ENCODE results near the gene KIF21B. TPM values are rescaled to one million over a fixed set of nuclear protein-coding genes. Genes with fewer than 3 reads are reported as not detected.

KIF21B gene, protein sequence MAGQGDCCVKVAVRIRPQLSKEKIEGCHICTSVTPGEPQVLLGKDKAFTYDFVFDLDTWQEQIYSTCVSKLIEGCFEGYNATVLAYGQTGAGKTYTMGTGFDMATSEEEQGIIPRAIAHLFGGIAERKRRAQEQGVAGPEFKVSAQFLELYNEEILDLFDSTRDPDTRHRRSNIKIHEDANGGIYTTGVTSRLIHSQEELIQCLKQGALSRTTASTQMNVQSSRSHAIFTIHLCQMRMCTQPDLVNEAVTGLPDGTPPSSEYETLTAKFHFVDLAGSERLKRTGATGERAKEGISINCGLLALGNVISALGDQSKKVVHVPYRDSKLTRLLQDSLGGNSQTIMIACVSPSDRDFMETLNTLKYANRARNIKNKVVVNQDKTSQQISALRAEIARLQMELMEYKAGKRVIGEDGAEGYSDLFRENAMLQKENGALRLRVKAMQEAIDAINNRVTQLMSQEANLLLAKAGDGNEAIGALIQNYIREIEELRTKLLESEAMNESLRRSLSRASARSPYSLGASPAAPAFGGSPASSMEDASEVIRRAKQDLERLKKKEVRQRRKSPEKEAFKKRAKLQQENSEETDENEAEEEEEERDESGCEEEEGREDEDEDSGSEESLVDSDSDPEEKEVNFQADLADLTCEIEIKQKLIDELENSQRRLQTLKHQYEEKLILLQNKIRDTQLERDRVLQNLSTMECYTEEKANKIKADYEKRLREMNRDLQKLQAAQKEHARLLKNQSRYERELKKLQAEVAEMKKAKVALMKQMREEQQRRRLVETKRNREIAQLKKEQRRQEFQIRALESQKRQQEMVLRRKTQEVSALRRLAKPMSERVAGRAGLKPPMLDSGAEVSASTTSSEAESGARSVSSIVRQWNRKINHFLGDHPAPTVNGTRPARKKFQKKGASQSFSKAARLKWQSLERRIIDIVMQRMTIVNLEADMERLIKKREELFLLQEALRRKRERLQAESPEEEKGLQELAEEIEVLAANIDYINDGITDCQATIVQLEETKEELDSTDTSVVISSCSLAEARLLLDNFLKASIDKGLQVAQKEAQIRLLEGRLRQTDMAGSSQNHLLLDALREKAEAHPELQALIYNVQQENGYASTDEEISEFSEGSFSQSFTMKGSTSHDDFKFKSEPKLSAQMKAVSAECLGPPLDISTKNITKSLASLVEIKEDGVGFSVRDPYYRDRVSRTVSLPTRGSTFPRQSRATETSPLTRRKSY (N-terminal part only)
- polyA plus RNA-seq, result 0.45 and 1.4 TPM in 2 replicates

DNA sequence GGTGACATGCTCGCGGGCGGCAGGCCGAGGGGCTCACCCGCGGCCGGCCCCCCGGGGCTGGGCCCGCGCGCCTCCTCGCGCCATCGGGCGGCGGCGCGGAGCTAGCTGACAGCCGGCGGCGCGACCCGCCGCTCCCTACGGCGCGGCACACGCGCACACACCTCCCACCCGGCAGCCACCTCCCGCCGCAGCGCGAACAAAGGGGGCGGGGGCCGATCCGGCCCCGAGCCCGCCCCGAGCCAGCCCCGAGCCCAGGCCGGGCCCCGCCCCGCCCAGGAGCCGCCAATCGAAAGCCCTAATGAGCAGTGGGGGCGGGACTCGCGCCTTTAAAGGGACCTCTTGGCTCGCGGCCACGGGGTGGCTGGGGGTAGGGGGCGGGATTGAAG, at the start of gene KIF21B:
Gene KIF21B (minus strand): TSS at position 198 of the 386 bp plus-strand sequence. CDS start 331 bp downstream, outside the sequence.

Other genes starting within 250 kb of the KIF21B start
- not detected in 2 replicates for gene GPR25, start 150.7 kb downstream of the KIF21B start, polyA plus RNA-seq
- gene INAVA, start 128.8 kb downstream of the KIF21B start, polyA plus RNA-seq, result 0.66 TPM in 1 of 2 replicates, not detected in the other
- gene CACNA1S, start 88.7 kb upstream of the KIF21B start, polyA plus RNA-seq, result not detected in 2 replicates
- 0.73 TPM in 1 of 2 replicates, not detected in the other for gene ASCL5, start 103.5 kb upstream of the KIF21B start, polyA plus RNA-seq
- 104 and 126 TPM in 2 replicates for gene TMEM9, start 130.8 kb upstream of the KIF21B start, polyA plus RNA-seq
- gene IGFN1, start 167.1 kb upstream of the KIF21B start, polyA plus RNA-seq, result 0.11 TPM in 1 of 2 replicates, not detected in the other